ENCODE measurements around the gene ATP8B4. TPM values are rescaled to one million over a fixed set of nuclear protein-coding genes. Genes with fewer than 3 reads are reported as not detected.

ATP8B4 gene
- total RNA-seq, 1 donor from 2014 or later = 15.1 TPM

GRCh38 chr15:49857496-49858475 lies 261.2 kb downstream of the ATP8B4 start:
- DNase-seq (ENCODE audit: low spot score in 2 of 2) = no peak
- no peak for TF ChIP-seq CTCF (IDR thresholded peaks at IDR 0.05)
- Histone ChIP-seq H3K4me1 (peaks cover 0 to 10% of the 10 kb centered on the region in 2 donors), H3K27ac (no peak overlapping the region), H3K36me3 (no peaks in the 10 kb centered on the region), H3K9me3 (no peaks in the 10 kb centered on the region), H3K4me3 (no peak overlapping the region), H3K27me3 (no peaks in the 10 kb centered on the region)
- intact Hi-C loops (cut with DNase I) = loop anchor here (5.0 kb wide), 1 partner anchor 45 kb away; no protein-coding TSS in a partner anchor

GRCh38 chr15:49855917-49856637 lies 263.0 kb downstream of the ATP8B4 start:
- H3K27ac ChIP-seq = peak overlapping the region; percentile 42 to 44

GRCh38 chr15:49852756-49853155 lies 266.3 kb downstream of the ATP8B4 start:
- Histone ChIP-seq H3K4me3 (no peak overlapping the region), H3K27ac (no peak overlapping the region), H3K27me3 (no peaks in the 10 kb centered on the region), H3K36me3 (no peaks in the 10 kb centered on the region), H3K4me1 (peaks cover 9 to 13% of the 10 kb centered on the region in 2 donors), H3K9me3 (no peaks in the 10 kb centered on the region)
- no peak for TF ChIP-seq CTCF (IDR thresholded peaks at IDR 0.05)
- intact Hi-C loops (cut with DNase I) = no loop called here
- DNase-seq (ENCODE audit: low spot score in 2 of 2) = no peak

More at GRCh38 chr15:49855917-49856637, 263.0 kb downstream of the ATP8B4 start:
- intact Hi-C loops (cut with DNase I) = loop anchor here (2.0 to 5.0 kb wide), 2 partner anchors 46 to 137 kb away; no protein-coding TSS in a partner anchor
- DNase-seq (ENCODE audit: low spot score in 2 of 2) = no peak
- no peaks in the 10 kb centered on the region for H3K27me3 ChIP-seq
- no peak overlapping the region for H3K4me3 ChIP-seq
- no peaks in the 10 kb centered on the region for H3K36me3 ChIP-seq
- H3K9me3 ChIP-seq = no peaks in the 10 kb centered on the region
- no peak for TF ChIP-seq CTCF (IDR thresholded peaks at IDR 0.05)
- H3K4me1 ChIP-seq = peaks cover 0 to 6% of the 10 kb centered on the region in 2 donors

- intact Hi-C loops (cut with DNase I) = loop anchor here (5.0 kb wide), 2 partner anchors 143 to 227 kb away; partner anchors contain the start of genes DTWD1 and FAM227B
- H3K4me1 ChIP-seq = peaks cover 9 to 10% of the 10 kb centered on the region in 2 donors
- H3K27me3 ChIP-seq = no peaks in the 10 kb centered on the region
- no peak for DNase-seq (ENCODE audit: low spot score in 2 of 2)
- TF ChIP-seq CTCF (IDR thresholded peaks at IDR 0.05) = no peak
- no peak overlapping the region for H3K4me3 ChIP-seq
- H3K27ac ChIP-seq = peak overlapping the region; percentile 35 to 82
- no peaks in the 10 kb centered on the region for H3K9me3 ChIP-seq
- H3K36me3 ChIP-seq = no peaks in the 10 kb centered on the region
Observed at GRCh38 chr15:49848807-49849206, 270.2 kb downstream of the ATP8B4 start.

GRCh38 chr15:49848282-49848724 lies 270.7 kb downstream of the ATP8B4 start:
- Histone ChIP-seq H3K4me3 (no peak overlapping the region), H3K27ac (peak overlapping the region; percentile 35 to 82)
- intact Hi-C loops (cut with DNase I) = loop anchor here (5.0 kb wide), 2 partner anchors 144 to 226 kb away; partner anchors contain the start of genes DTWD1 and FAM227B

More at GRCh38 chr15:49848282-49848724, 270.7 kb downstream of the ATP8B4 start:
- Histone ChIP-seq H3K36me3 (no peaks in the 10 kb centered on the region), H3K4me1 (peaks cover 9 to 10% of the 10 kb centered on the region in 2 donors), H3K9me3 (no peaks in the 10 kb centered on the region), H3K27me3 (no peaks in the 10 kb centered on the region)
- no peak for TF ChIP-seq CTCF (IDR thresholded peaks at IDR 0.05)
- no peak for DNase-seq (ENCODE audit: low spot score in 2 of 2)
